NCI-H2227 (cell line): Measurements from ENCODE around the gene IGFALS.

ENCODE experiments used
- DNase-seq: peaks from one replicate; lab custom pipeline; 2025; ENCODE audit not compliant: unreplicated experiment; lab: John Stamatoyannopoulos, UW

The IGFALS gene

GRCh38 chr16:1793578-1794220 lies at the start of gene IGFALS:
IGFALS (minus strand) TSS chr16:1793705; CDS start chr16:1793652, 53 bp downstream.
- no peak for DNase-seq

GRCh38 chr16:1839554-1839953 lies 46.0 kb upstream of the IGFALS start:
- DNase-seq: no peak

DNA sequence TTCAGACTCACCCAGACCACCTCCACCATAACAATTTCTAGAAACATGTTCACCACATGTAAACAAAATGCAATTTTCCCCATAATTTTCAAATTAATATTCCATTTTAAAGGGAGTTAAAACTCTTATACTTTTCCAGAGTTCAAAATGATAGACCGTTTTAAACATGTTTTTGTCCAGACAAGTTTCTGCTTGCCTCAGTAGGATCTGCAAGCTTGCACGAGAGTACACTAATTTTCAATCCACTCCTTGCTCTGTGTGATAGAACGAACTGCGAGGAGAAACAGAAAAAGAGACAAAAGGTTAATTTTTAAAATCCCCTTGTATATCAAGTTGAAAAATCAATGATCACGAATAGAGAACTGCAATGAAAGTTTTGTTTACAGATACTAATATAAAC lies 40.6 kb upstream of the IGFALS start:
- DNase-seq: no peak

GRCh38 chr16:1832838-1833454 lies 39.4 kb upstream of the IGFALS start:
- DNase-seq: no peak

DNA sequence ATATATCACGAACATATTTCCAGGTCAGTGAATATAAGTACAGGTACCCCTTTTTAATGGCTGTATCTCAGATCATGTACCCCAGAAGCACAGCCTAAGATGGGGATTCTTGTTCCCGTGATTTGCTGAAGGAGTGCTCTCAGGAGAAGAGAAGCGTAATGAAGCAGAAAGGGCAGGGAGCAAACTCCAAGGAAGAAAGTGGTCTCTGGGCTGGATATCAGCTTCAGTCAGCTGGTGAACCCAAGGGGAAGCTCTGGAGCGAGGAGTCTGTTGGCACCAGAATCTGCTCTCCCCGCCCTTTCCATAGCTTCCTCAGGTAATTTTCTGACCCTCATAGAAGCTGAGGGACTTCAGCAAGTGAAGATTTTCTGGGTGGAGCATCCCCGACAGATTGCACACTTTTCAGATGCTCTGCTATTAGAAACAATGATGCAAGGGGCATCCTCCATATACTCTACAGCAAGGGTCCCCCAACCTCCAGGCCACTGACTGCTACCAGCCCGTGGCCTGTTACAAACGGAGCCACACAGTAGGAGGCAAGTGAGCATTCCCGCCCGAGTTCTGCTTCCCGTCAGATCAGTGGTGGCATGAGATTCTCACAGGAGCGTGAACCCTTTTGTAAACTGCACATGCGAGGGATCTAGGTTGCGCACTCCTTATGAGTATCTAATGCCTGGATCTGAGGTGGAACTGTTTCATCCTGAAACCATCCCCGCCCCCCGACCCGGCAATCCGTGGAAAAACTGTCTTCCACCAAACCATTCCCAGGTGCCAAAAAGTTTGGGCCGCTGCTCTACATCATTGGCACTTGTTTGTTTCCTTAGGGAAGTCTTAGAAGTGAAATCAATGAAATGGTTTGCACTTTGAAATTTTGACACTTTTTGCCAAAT lies 37.9 kb upstream of the IGFALS start:
- DNase-seq: no peak

- no peak for DNase-seq
Measured at GRCh38 chr16:1830213-1830612, 36.7 kb upstream of the IGFALS start.

DNA sequence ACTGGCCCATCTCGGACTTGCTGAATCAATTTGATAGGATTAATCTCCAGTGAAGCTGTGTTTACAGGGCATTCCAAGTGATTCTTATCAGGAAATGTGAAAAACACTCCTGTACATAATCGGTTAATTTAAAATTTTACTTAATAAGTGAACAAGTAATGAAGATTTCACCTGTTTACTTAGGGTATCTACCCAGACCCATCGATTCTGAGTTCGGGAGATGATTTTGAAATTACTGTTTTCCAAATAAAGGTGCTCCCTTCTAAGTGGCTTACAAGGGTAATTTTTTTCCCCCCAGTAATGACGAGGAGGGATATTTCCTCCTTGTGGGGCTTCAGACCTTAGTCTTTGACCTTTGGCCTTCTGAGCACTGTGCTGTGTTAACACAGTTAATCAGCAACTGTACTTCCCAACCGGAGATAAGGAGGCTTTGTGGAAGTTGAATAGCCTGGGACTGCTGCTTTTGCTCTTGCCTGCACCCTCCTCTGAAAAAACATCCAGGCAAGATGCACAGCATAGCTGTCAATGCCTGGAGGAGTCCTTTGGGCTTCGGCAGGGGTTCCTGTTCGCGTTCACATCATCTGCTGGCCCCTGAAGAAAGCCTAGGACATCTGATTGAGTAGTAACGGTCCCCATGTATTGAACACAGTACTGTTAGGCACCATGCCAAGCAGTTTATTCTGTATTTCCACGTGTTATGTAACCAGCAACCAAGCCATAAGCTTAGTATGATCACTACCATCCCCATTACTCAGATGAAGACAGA lies 35.3 kb upstream of the IGFALS start:
- DNase-seq: no peak

GRCh38 chr16:1826691-1827573 lies 33.4 kb upstream of the IGFALS start, which contains the start of the genes FAHD1 and HAGH:
FAHD1 (plus strand) TSS chr16:1827206; CDS start chr16:1827239, 33 bp downstream.
HAGH (minus strand) TSS chr16:1826825; CDS start chr16:1826787, 38 bp downstream.
- peak; percentile 96 for DNase-seq

DNA sequence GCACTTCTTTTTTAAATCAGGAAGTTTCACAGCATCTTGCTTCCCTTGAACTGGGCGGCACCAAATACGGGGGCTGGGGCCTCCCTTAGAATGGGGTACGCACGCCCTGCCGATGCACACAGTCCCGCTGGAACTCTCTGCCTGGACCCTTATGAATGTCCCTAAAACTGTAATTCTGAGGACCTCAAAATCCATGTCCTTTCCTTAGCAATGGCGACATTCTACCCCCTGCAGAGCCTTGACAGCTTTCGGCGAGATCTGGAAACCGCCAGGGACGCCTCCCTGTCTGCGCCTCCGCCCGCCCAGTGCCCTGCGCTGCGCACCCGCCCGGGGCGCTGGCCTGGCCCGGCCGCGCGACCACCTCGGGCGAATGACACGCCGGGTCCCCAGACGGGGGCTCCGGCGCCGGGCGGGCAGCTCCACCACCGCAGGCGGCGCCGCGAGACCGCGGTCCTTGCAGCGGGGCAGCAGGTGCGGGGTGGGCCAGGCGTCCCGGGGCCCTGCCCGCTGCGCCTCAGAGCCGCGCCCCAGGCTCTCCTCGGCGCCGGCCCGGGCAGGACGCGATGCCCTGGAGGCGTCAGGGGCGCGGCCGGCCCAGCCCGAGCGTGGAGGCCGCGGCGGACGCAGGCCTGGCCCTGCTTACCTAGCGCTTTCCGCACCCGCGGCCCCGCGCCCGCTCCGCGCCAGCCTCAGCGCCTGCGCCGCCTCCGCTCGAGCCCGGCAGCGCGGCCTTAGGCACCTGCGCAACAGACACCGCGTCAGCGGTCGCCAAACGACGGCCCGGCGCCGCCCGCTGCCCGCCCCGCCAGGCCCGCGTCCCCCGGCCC lies 32.6 kb upstream of the IGFALS start:
- peak; percentile 88 for DNase-seq

DNA sequence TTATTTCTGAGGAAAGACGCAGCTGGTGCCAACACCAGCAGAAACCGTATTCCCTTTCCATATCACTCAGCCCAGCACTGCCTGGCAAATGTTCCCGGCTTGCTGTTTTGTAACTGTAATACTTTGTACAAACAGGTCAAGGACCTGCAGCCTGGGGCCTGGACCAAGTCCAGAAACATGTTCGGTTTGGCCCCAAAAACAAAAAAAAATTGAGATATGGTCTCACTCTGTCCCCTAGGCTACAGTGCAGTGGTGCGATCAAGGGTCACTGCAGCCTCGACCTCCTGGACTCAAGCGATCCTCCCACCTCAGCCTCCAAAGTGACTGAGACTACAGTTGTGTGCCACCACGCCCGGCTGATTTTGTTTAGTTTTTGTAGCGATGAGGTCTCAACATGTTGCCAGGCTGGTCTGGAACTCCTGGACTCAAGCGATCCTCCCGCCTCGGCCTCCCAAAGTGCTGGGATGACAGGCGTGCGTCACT lies 31.9 kb upstream of the IGFALS start:
- no peak for DNase-seq

DNA sequence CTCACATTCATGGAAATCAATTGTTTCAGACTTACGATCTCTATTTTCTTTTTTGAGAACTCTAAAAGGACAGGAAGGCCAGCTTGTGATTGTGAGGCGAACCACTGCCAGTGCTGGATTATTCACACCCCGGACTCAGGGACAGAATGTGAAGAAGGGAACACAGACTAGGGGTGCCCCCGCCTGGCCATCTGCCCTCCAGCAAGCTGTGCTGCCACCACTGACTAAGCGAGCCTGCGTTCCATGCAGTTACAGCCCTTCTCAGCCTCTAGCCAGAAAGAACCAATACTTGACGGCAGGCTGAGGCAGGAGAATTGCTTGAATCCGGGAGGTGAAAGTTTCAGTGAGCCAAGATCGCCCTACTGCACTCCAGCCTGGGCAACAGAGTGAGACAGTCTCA lies 30.3 kb upstream of the IGFALS start:
- DNase-seq: no peak

DNA sequence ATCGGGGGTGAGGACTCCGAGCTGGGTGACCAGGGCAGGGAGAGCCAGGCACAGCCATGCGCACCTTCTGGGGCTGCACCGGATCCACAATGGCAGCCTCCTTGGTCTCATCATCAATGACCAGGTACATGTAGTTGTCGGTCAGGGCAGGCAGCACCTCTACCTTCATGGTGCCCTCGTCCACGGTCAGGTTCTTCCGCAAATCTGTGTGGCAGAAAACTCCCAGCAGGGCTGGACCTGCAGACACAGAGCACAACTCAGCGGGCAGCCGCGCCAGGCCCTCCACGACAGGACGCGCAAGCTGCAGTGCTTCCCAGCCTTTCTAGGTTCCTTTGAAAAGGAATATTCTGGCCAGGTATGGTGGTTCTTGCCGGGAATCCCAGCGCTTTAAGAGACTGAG lies 29.3 kb upstream of the IGFALS start:
- DNase-seq: no peak

- DNase-seq: no peak
Measured at GRCh38 chr16:1821861-1822611, 28.5 kb upstream of the IGFALS start.

- no peak for DNase-seq
Measured at GRCh38 chr16:1820946-1821290, 27.4 kb upstream of the IGFALS start.

DNA sequence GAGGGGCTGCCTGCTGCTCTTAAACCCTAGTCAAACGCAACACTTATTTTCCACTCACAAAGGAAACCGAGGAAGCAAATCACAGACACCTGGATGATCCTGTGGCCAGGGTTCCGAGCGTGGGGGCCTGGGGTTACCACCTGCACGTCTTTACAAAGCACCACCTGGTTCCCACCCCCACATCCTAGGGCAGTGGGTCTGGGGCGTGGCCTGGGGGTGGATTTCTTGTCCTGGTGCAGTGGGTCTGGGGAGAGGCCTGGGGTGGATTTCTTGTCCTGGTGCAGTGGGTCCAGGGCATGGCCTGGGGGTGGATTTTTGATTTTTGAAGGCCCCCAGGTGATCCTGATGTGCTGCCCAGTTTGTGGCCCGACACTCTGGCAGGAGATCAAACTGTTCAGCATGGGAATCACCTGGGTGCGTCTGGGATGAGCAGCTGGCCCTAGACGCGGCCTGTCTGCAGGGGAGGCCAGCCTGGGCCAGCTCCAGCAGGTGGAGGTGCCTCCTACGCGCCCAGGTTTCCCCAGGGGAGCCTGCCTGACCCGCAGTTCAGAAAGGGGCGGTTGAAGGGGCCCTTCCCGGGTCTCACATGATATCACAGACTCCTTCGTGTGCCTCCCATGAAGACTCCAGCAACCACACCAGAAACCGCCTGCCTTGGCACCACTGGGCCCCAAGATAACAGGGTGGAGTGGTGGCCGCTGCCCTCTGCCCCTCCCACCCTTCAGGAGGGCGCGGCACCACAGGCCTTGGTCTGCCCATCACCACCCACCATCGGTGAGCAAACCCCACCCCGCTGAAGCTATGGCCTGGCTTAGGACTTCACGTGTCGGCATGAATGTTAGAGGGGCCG lies 26.8 kb upstream of the IGFALS start:
- no peak for DNase-seq

GRCh38 chr16:1819611-1820010 lies 26.1 kb upstream of the IGFALS start:
- DNase-seq: no peak

DNA sequence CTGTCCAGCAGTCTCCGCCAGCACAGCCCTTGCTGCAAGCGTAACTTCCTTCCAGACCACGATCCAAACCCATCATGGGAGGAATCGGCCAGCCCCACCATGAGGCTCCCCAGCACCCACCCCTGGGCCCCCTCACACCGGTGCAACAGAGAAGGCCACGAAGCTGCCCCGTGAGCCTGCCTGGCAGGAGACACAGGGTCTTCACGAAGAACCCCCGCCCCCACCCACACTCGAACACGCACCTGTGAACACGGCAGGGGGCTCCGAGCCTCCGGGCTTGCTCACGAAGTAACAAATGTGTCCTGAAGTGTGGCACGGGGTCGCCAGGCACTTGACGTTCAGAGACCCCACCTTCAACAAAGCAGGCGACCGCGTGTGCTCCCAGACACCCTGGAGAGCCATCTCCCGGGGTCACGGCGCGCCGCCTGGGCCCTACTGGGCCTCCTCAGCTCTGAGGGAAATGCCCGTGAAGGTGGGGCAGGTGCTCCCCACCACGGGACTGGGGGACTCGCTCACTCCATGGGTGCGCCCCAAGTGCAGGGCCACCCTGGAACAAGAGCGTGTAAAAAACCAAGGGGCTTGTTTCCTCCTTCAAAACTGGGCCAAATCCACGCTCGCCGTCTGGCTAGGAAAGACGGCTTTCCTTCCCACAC lies 25.5 kb upstream of the IGFALS start:
- no peak for DNase-seq
